Astrocyte of the spinal cord (primary cell): ENCODE results near the gene NDUFAF8.
A peak's percentile ranks its signal among the peaks of the same experiment; 100 is the strongest.

Source experiments
- DNase-seq: peaks from one replicate; pipeline ENCODE4 v3.0.0; 2011; ENCODE audit warnings: low read depth, low spot score
- H3K4me3 ChIP-seq: 2 replicates; pipeline ENCODE4 v1.5.1; 2011; ENCODE audit warnings: low read depth, mild to moderate bottlenecking, low read length, moderate library complexity
- in situ Hi-C: cut with HindIII; loops from 2 replicates; pipeline ENCODE4 v1.10.0; 2017; ENCODE audit warnings: low sequenced_read_pairs
- TF ChIP-seq, protein P1 (sequence below): IDR thresholded peaks from 2 replicates; pipeline ENCODE4 v1.5.1; 2012; ENCODE audit warnings: low read depth, mild to moderate bottlenecking, low read length, inconsistent platforms

Gene NDUFAF8

DNA sequence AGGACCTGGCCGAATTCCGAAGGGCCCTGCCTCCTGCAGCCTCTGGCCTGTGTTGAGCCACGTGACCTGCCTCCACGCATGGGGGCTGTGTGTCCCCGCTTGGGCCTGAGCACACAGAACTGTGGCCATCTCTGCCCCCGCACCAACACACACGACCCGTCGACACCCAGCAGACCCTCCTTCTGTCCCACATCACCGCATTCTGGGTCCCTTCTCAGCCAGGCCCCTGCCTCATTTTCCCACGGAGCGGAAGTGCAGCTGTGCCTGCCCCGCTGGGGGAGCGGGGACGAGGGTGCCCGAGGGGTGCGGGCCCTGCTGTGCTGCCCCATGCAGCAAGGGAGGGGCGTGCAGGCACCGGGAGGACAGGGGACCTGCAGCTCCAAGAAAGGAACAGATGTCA is 18.4 kb downstream of the NDUFAF8 start:
- TF ChIP-seq, protein P1, sequence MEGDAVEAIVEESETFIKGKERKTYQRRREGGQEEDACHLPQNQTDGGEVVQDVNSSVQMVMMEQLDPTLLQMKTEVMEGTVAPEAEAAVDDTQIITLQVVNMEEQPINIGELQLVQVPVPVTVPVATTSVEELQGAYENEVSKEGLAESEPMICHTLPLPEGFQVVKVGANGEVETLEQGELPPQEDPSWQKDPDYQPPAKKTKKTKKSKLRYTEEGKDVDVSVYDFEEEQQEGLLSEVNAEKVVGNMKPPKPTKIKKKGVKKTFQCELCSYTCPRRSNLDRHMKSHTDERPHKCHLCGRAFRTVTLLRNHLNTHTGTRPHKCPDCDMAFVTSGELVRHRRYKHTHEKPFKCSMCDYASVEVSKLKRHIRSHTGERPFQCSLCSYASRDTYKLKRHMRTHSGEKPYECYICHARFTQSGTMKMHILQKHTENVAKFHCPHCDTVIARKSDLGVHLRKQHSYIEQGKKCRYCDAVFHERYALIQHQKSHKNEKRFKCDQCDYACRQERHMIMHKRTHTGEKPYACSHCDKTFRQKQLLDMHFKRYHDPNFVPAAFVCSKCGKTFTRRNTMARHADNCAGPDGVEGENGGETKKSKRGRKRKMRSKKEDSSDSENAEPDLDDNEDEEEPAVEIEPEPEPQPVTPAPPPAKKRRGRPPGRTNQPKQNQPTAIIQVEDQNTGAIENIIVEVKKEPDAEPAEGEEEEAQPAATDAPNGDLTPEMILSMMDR, result no peak
- H3K4me3 ChIP-seq, result no peak overlapping the region
- DNase-seq, result no peak
- in situ Hi-C loops, result no loop called here

DNA sequence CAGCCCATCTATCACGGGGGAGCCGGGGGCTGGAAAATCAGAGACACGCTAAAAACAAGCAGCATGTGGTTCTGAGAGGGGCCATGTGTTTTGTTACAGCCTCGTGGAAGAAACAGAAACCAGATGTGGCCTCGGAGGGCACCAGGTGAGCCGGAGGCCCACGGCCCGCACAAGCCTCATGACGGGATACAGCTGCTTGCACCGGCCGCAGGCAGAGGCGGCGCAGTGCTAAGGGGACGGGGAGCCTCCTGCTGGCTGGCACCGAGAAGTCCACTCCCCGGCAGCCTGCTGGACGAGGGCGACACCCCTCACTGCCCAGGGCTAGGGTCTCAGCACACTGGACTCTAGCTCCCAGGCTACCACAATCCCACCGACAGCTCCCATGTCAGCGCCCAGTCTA is 19.2 kb downstream of the NDUFAF8 start:
- TF ChIP-seq, protein P1, result peak; percentile 8
- DNase-seq, result no peak
- in situ Hi-C loops, result no loop called here
- H3K4me3 ChIP-seq, result no peak overlapping the region

DNA sequence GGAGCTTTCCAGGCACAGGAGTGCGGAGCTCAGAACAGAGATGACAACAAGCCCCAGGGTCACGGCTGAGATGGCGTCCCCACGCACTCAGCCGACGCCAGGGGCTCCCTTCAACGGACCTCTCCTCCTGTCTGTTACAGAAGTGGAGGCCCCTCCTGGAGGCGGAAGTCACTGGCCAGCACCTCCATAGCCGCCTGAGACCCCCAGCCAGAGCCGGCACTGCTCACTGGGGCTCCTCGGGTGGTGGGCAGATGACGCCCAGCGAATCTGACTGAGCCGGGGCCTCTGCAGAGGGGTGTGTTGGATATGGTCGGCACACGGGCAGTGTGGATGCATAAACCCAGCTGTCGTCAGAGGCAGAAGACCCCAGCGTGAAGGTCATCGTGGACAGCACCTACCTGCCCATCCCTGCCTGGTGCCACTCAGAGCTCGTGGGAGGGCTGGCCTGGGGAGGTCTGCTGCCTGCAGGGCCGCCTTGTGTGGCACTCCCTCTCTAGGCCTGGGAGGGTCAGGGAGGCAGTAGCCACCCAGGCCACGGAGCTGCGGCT is 20.0 kb downstream of the NDUFAF8 start:
- no peak for DNase-seq
- in situ Hi-C loops, result no loop called here
- TF ChIP-seq, protein P1, result no peak
- no peak overlapping the region for H3K4me3 ChIP-seq

DNA sequence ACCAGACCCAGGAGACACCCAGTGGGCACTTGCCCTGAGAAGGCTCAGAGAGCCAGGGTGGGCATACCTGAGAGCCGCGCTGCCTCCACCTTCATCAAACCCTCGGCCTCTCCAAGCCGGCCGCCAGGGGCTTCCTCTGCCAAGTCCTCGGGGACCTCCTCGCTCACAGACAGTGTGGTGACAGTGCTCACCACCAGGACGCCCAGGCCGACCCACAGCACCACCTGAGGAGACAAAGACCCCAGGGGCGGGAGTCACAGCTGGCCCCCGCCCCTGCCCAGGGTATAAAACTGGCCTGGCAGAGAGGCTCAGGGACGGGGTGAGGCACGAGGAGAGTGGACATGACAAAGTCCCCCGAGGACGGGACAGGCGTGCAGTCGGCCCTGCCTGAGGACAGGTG is 21.1 kb downstream of the NDUFAF8 start:
- in situ Hi-C loops, result no loop called here
- no peak for DNase-seq
- TF ChIP-seq, protein P1, result no peak
- no peak overlapping the region for H3K4me3 ChIP-seq

DNA sequence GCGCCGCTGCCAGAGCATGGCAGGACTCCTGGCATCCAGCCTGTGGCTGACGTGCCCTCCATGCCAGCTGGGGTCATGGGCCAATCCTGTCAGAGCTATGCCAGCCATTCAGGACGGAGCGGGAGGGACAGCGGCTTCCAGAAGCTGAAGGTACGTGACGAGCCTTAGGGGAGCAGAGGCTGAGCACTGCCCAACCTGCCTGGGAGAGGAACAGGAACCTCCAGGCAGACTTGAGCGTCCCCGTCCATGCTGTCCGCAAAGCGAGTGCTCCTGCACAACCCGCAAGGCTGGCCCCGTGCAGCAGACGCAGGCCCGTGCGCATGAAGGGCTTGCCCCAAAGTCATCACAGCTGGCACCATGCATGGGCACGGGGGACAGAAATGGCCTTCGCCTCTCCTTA is 21.5 kb downstream of the NDUFAF8 start:
- in situ Hi-C loops, result no loop called here
- TF ChIP-seq, protein P1, result no peak
- DNase-seq, result no peak
- H3K4me3 ChIP-seq, result no peak overlapping the region

DNA sequence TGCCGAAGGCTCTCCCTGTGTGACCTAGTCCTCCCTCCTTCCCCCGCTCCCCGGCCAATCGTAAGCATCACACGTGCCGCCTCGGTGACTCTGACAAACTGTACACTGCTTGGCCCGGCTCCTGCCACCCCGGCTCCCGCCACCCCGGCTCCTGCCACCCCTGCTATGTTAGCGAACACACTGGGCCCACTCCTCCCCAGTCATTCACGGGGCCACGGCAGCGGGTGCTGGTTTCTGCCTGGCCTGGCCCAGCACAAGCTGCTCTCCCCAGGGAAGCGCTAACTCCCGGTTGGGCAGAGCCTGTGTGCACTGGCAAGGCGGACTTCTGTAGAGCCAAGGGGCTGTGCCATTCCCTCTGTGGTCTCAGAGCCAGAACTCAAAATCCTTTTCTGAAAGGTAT is 22.0 kb downstream of the NDUFAF8 start:
- TF ChIP-seq, protein P1, result no peak
- in situ Hi-C loops, result no loop called here
- DNase-seq, result no peak
- H3K4me3 ChIP-seq, result no peak overlapping the region
